ENCODE results near the gene NOTCH1.

- TF ChIP-seq POLR2AphosphoS5 (IDR thresholded peaks at IDR 0.05; ENCODE audit: borderline replicate concordance, low read depth, low read length) (no peak), EZH2 (IDR thresholded peaks at IDR 0.05) (no peak)
These were observed 82.3 kb downstream of the NOTCH1 start for GRCh38 chr9:136463578-136463977.

Measured in SK-N-MC (cell line).